HG03575 (cell line): ENCODE results near the gene TXK.

Experiments
- ATAC-seq: cut with Tn5 transposase; IDR thresholded peaks from one replicate; pipeline ENCODE4 v1.9.1; 2021; ENCODE audit not compliant: unreplicated experiment, insufficient number of reproducible peaks, low FRiP score; ENCODE audit errors: extremely low read depth

Gene TXK

GRCh38 chr4:48110452-48110978 is 23.5 kb downstream of the TXK start:
- no peak for ATAC-seq

DNA sequence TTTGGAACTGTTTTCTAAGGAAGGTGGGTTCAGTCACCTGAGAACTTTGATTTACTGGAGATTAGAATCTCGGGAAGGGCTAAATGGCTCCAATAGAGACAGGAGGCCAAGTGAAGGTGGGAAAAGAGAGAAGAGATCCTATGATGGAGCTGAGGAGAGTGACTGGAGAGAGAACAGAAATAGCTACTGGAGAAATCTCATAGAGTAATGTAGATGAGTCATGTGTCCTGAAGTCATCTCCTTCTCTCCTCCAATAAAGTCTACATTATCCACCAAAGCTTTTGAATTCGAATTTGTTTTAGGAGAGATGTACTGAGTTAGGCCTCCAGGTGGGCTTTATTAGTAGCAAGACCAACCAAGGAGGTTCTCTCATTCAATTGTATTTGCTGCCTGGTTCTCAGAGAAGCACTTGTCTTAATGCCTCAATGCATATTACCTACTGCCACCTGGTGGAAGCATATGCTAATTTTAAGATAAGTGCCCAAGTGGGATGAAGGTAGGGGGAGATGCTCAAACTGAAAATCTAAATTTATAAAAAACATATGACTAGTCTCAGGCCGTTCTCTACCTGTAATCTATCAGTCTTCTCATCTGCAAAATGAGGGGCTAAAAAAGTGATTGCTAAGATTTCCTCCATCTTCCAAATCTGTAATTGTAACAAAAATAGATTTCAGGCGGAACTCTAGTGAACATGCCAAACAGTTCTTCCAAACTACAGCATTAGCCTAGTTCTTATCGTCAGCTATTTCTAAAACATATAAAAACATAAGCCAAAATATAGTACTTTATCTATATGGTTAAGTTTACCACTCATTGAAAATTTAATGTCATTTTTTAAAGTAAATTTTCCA is 24.4 kb downstream of the TXK start:
- ATAC-seq = peak; percentile 52

DNA sequence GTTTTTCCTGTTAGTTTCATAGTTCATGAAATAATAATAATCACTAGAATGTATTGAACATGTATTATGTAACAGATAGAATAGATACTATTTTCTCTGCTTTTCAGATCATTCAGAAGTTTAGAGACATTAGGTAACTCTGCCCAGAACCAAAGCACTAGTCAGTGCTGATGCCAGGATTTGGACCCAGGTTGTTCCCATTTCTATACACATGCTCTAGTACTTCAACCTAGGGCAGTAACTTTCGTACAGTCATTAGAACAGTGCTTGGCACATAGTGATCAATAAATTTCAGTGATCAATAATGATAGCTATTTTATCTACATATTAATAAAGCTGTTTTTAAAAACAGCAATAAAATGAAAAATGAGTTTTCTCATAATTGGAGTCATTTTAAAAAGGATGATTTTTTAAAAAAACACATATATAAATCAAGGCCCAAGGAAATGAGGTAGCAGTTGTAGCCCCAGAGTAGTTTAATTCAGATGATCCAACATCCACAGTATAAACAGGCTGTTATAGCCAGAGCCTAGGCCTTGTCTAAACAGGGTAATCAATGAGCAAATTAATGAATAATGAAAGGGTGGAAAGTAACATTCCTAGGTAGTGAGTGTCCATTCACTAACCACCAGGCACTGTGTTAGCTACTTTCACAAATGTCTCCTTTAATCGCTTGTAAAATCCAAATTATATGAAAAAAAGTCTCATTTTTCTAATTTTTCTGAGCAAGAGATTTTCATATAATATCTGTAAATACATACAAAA is 25.6 kb downstream of the TXK start:
- ATAC-seq = no peak

DNA sequence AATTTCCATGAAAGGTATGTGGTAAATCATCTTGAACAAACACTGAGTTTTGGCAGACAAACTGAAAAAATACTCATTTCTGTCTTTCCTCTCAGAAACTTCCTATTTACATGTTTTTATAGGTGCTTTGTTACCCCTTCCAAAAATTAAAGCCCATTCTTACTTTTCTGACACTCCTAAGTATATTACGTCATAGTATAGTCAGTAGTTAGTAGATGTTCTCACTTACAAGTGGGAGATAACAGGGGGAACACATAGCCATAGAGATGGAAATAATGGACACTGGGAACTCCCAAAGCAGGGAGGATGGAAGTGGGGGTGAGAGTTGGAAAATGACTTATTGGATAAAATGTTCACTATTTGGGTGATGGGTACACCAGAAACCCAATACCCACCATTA is 28.8 kb downstream of the TXK start:
- no peak for ATAC-seq

GRCh38 chr4:48103483-48104139 is 30.4 kb downstream of the TXK start:
- ATAC-seq = no peak

- ATAC-seq = no peak
Measured at GRCh38 chr4:48102303-48102702, 31.7 kb downstream of the TXK start.

GRCh38 chr4:48100256-48100655 is 33.8 kb downstream of the TXK start:
- no peak for ATAC-seq

DNA sequence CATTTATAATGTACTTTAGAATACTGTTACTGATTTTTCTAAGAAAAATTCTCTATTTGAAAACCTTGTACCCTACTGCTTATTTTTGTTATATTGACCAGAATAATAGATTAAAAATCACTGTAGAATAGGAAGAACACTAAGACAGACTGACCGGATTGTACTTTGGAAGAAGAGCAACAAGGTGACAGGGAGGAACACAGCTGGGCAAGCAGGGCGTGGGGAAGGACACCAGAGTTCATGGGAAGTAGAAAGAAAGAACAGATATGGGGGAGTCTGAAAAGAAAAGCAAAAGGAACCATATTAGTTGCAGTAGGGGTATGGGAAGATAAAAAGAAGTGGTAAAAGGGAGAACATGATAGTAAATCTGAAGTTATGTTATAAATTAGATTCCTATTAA is 38.6 kb downstream of the TXK start:
- ATAC-seq = no peak

- no peak for ATAC-seq
Measured at GRCh38 chr4:48093991-48094416, 40.0 kb downstream of the TXK start.

DNA sequence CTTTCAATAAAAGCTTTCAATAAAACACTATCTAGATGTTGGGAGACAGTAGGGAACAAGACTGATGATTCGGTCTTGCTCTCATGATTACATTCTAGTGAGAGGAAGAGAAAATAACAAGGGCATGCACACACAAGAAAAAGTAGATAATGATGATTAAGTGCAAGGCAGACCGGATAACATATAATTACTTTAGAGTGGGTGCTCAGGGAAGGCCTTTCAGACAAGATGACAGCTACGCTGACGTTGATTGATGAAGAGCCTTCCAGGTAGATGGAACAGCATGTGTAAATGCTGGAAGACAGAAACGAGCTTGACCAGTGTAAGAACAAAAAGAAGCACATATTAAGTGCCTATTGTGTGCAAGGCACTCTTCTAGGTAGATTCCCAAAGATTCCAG is 43.4 kb downstream of the TXK start:
- ATAC-seq = no peak

DNA sequence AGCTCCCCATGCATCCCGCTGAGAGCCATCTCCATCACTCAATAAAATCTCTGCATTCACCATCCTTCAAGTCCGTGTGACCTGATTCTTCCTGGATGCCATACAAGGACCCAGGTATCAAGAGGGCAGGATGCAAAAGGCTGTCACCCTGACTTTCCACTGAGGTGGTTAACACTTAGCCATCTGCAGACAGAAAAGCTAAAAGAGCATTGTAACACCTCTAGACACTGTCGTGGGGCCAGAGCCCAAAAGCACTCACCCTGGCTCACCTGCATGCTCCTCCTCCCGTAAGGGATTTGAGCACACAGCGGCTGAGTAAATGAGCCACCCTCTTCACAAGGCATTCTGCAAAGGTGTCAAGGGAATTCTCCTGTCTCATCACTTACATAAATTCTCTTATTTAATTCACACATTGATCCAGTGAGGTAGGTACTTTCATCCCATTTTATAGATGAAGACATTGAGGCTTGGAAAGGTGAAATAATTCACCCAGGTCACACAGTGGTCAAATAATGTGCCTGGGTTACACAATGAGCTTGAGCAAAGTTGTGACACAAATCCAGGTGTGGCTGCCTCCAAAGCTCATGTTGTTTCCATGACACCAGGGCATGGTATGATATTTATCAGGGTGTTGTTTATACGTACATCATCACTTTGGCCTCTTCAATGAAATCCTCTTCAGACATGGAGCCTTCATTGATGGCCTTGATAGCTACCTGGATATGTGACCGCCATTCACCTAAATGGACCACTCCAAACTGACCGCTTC is 48.0 kb downstream of the TXK start:
- no peak for ATAC-seq

GRCh38 chr4:48082956-48083355 is 51.1 kb downstream of the TXK start:
- ATAC-seq = no peak

DNA sequence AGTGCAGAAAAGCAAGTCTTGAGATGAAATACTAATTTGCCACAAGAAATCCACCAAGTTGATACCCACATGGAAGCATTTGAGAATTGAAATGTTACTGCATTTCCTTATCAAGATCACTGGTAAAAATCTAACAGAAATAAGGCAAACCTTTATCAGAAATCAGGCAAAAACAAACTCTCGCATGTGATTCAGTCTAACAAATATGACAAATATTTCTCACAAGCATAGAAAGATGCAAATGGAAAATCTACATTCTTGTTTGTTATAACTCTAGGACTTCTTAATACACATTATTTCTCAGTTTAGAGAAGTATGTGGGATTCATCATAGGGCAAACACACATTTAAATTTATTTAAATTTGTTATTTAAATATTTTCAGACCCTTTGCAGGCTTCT is 52.9 kb downstream of the TXK start:
- no peak for ATAC-seq

- ATAC-seq = no peak
Measured at GRCh38 chr4:48079972-48080391, 54.1 kb downstream of the TXK start.

DNA sequence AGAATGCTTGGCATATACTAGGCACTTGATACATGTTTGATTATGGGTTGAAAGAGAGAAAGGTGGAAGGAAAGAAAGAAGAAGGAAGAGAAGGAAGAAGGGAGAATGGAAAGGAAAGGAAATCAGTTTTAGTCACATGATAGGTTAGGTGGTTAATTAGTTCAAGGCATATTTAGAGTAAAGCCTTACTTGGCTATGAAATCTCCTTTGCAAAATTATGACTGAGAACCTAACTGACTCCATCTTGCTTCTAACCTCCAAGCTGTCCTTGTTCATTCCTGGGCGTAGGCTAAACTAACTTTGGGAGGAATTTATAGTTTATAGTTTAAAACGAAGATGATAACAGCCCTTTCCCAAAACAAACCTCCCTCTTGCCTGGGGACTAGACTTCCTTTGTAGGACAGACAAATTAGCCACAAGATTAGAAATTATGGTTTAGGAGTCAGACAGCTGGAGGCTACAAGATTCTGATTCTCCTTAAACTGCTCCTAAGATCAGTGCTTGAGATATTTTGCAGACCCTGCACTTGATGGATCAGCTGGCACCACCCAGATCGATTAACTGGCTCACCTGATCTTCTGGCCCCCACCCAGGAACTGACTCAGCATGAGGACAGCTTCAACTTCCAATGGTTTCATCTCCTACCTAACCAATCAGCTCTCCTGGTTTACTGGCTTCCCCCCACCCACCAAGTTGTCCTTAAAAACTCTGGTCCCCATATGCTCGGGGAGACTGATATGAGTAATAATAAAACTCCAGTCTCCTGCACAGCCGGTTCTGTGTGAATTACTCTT is 55.0 kb downstream of the TXK start:
- ATAC-seq = no peak

- ATAC-seq = no peak
Measured at GRCh38 chr4:48078425-48078824, 55.6 kb downstream of the TXK start.

- no peak for ATAC-seq
Measured at GRCh38 chr4:48074657-48075056, 59.4 kb downstream of the TXK start.

GRCh38 chr4:48073567-48074103 is 60.4 kb downstream of the TXK start:
- ATAC-seq = no peak
